Hematopoietic multipotent progenitor cell (in vitro differentiated cells): Measurements from ENCODE around the gene BGN. TPM values are rescaled to one million over a fixed set of nuclear protein-coding genes. Genes with fewer than 3 reads are reported as not detected.
A peak's percentile ranks its signal among the peaks of the same experiment; 100 is the strongest.

Experiments used
- DNase-seq, 3 donors: peaks; one replicate each; pipeline ENCODE4 v3.0.0-alpha.2; 2011 to 2015; ENCODE audit warnings: low read depth in 2 of 3, low spot score in 2 of 3
- total RNA-seq: library from RNA; depleted of rRNA; stranded (reverse); fragments of >200 nt; gene quantifications from one replicate; pipeline ENCODE4 v1.2.3, GENCODE V29; 2012

Gene BGN
- total RNA-seq, 1 donor: not detected

- DNase-seq: no peak
These were observed 34.8 kb upstream of the BGN start for GRCh38 chrX:153459986-153460385.

- peak in 2 of 3 donors; percentile 29 to 58 for DNase-seq
These were observed 34.0 kb upstream of the BGN start for GRCh38 chrX:153460826-153461225.

GRCh38 chrX:153462291-153462690, 32.5 kb upstream of the BGN start:
- DNase-seq: no peak

GRCh38 chrX:153463031-153463430, 31.7 kb upstream of the BGN start:
- DNase-seq: no peak

GRCh38 chrX:153463556-153463955, 31.2 kb upstream of the BGN start:
- no peak for DNase-seq

GRCh38 chrX:153464116-153464515, 30.7 kb upstream of the BGN start:
- no peak for DNase-seq

GRCh38 chrX:153465691-153466380, 28.9 kb upstream of the BGN start:
- no peak for DNase-seq

GRCh38 chrX:153468008-153468580, 26.7 kb upstream of the BGN start:
- DNase-seq: no peak

GRCh38 chrX:153469811-153470410, 24.9 kb upstream of the BGN start:
- DNase-seq: peak in 2 of 3 donors; percentile 43 to 52

- DNase-seq: peak; percentile 74 to 92 (median 90)
These were observed 24.1 kb upstream of the BGN start, which contains the start of gene HAUS7 for GRCh38 chrX:153470411-153471363. Gene HAUS7, minus strand, starts transcription at chrX:153470576. Its CDS starts 19 bp downstream, at chrX:153470557.

- no peak for DNase-seq
These were observed 23.0 kb upstream of the BGN start for GRCh38 chrX:153471663-153472280.

- no peak for DNase-seq
These were observed 21.7 kb upstream of the BGN start for GRCh38 chrX:153473126-153473525.

GRCh38 chrX:153474266-153474665, 20.5 kb upstream of the BGN start:
- no peak for DNase-seq

- DNase-seq: peak; percentile 24 to 53 (median 40)
These were observed 20.1 kb upstream of the BGN start for GRCh38 chrX:153474718-153475117.

GRCh38 chrX:153475271-153475670, 19.5 kb upstream of the BGN start:
- DNase-seq: no peak

GRCh38 chrX:153475751-153476281, 19.0 kb upstream of the BGN start:
- no peak for DNase-seq

- no peak for DNase-seq
These were observed 18.0 kb upstream of the BGN start for GRCh38 chrX:153476666-153477363.

GRCh38 chrX:153477364-153477857, 17.4 kb upstream of the BGN start:
- no peak for DNase-seq

- no peak for DNase-seq
These were observed 16.9 kb upstream of the BGN start for GRCh38 chrX:153477901-153478300.
